Skin of body (tissue), 2 donors: ENCODE data around the gene RAD23B. TPM values are rescaled to one million over a fixed set of nuclear protein-coding genes. Genes with fewer than 3 reads are reported as not detected.
A peak's percentile ranks its signal among the peaks of the same experiment; 100 is the strongest.

Source experiments
- DNase-seq: peaks from one replicate; lab custom pipeline; 2025; lab: John Stamatoyannopoulos, UW
- total RNA-seq: library from RNA; depleted of rRNA; stranded (reverse); fragments of >200 nt; gene quantifications from one replicate; pipeline ENCODE4 v1.2.3, GENCODE V29; 2014

The RAD23B gene
- total RNA-seq, 1 donor from 2014 or later = 78.5 TPM

- DNase-seq = no peak
Observed at GRCh38 chr9:107268560-107268959, 14.5 kb upstream of the RAD23B start.

- no peak for DNase-seq
Observed at GRCh38 chr9:107269254-107269653, 13.8 kb upstream of the RAD23B start.

GRCh38 chr9:107269681-107270080 is 13.4 kb upstream of the RAD23B start:
- DNase-seq = no peak

GRCh38 chr9:107270082-107270481 is 13.0 kb upstream of the RAD23B start:
- no peak for DNase-seq

GRCh38 chr9:107270580-107270979 is 12.5 kb upstream of the RAD23B start:
- DNase-seq = no peak

GRCh38 chr9:107273634-107274033 is 9.4 kb upstream of the RAD23B start:
- DNase-seq = no peak

GRCh38 chr9:107274096-107274495 is 9.0 kb upstream of the RAD23B start:
- DNase-seq = no peak

GRCh38 chr9:107274953-107275422 is 8.1 kb upstream of the RAD23B start:
- peak; percentile 91 for DNase-seq

GRCh38 chr9:107275530-107275929 is 7.5 kb upstream of the RAD23B start:
- DNase-seq = no peak

GRCh38 chr9:107276966-107277710 is 5.9 kb upstream of the RAD23B start:
- no peak for DNase-seq

GRCh38 chr9:107277801-107278200 is 5.3 kb upstream of the RAD23B start:
- DNase-seq = no peak

- no peak for DNase-seq
Observed at GRCh38 chr9:107279086-107279485, 4.0 kb upstream of the RAD23B start.

- DNase-seq = no peak
Observed at GRCh38 chr9:107280543-107280942, 2.5 kb upstream of the RAD23B start.

GRCh38 chr9:107281184-107281583 is 1.9 kb upstream of the RAD23B start:
- no peak for DNase-seq

GRCh38 chr9:107281922-107282667 is 984 bp upstream of the RAD23B start:
- DNase-seq = no peak

GRCh38 chr9:107283623-107284616 is 841 bp downstream of the RAD23B start:
- DNase-seq = peak; percentile 45

- no peak for DNase-seq
Observed at GRCh38 chr9:107284636-107285035, 1.6 kb downstream of the RAD23B start.

GRCh38 chr9:107285286-107285685 is 2.2 kb downstream of the RAD23B start:
- DNase-seq = no peak

GRCh38 chr9:107286057-107286456 is 3.0 kb downstream of the RAD23B start:
- DNase-seq = no peak

- DNase-seq = no peak
Observed at GRCh38 chr9:107288701-107289100, 5.6 kb downstream of the RAD23B start.

GRCh38 chr9:107290619-107291018 is 7.5 kb downstream of the RAD23B start:
- DNase-seq = no peak
